PFSK-1 (cell line): ENCODE results near the gene SLC24A4.

ENCODE experiments used
- FOXP2 ChIP-seq: optimal IDR thresholded peaks from 2 replicates; pipeline ENCODE3; 2011; ENCODE audit warnings: borderline replicate concordance, control low read depth, inconsistent platforms; ENCODE audit not compliant: insufficient read depth; ENCODE audit errors: extremely low read length, extremely low read depth
- POLR2AphosphoS5 ChIP-seq: IDR thresholded peaks from 2 replicates; pipeline ENCODE4 v1.6.1; 2012; ENCODE audit warnings: low read depth, mild to moderate bottlenecking, control low read depth, low read length, moderate library complexity
- SIN3A ChIP-seq: IDR thresholded peaks from 2 replicates; pipeline ENCODE4 v1.6.1; 2012; ENCODE audit warnings: mild to moderate bottlenecking, low read length, moderate library complexity, borderline replicate concordance; ENCODE audit not compliant: insufficient read depth
- TAF1 ChIP-seq: IDR thresholded peaks from 2 replicates; pipeline ENCODE4 v1.6.1; 2012; ENCODE audit warnings: low read length, control low read depth, borderline replicate concordance; ENCODE audit not compliant: insufficient read depth
- TF ChIP-seq, protein P1 (sequence below), 2 experiments: IDR thresholded peaks; 2 replicates each; pipeline versions ENCODE4 v1.6.1 to v1.8.0; 2011 to 2012; ENCODE audit warnings: low read depth in 2 of 2, low read length in 2 of 2, control low read depth in 1 of 2, inconsistent platforms in 1 of 2, mild to moderate bottlenecking in 1 of 2, moderate library complexity in 1 of 2; ENCODE audit not compliant: insufficient read depth in 1 of 2

- TF ChIP-seq TAF1: no peak
- no peak for TF ChIP-seq SIN3A
- no peak for TF ChIP-seq POLR2AphosphoS5
- TF ChIP-seq, protein P1, sequence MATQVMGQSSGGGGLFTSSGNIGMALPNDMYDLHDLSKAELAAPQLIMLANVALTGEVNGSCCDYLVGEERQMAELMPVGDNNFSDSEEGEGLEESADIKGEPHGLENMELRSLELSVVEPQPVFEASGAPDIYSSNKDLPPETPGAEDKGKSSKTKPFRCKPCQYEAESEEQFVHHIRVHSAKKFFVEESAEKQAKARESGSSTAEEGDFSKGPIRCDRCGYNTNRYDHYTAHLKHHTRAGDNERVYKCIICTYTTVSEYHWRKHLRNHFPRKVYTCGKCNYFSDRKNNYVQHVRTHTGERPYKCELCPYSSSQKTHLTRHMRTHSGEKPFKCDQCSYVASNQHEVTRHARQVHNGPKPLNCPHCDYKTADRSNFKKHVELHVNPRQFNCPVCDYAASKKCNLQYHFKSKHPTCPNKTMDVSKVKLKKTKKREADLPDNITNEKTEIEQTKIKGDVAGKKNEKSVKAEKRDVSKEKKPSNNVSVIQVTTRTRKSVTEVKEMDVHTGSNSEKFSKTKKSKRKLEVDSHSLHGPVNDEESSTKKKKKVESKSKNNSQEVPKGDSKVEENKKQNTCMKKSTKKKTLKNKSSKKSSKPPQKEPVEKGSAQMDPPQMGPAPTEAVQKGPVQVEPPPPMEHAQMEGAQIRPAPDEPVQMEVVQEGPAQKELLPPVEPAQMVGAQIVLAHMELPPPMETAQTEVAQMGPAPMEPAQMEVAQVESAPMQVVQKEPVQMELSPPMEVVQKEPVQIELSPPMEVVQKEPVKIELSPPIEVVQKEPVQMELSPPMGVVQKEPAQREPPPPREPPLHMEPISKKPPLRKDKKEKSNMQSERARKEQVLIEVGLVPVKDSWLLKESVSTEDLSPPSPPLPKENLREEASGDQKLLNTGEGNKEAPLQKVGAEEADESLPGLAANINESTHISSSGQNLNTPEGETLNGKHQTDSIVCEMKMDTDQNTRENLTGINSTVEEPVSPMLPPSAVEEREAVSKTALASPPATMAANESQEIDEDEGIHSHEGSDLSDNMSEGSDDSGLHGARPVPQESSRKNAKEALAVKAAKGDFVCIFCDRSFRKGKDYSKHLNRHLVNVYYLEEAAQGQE (IDR thresholded peaks at IDR 0.05; ENCODE audit: insufficient read depth in 1 of 2, low read depth in 2 of 2, low read length in 2 of 2): no peak
- no peak for TF ChIP-seq FOXP2
Measured at GRCh38 chr14:92436115-92436776, 113.3 kb downstream of the SLC24A4 start.
